Mesothelial cell of epicardium (in vitro differentiated cells): ENCODE data around the gene NPTX2. TPM values are rescaled to one million over a fixed set of nuclear protein-coding genes. Genes with fewer than 3 reads are reported as not detected.

ENCODE experiments used
- DNase-seq, 2 experiments: peaks; one replicate each; pipeline ENCODE4 v3.0.0; 2021; ENCODE audit warnings: low spot score in 2 of 2; ENCODE audit not compliant: unreplicated experiment in 2 of 2
- H3K27ac Mint-ChIP-seq: 2 replicates; pipeline ENCODE4 v1.8.0; 2021; ENCODE audit warnings: mixed read lengths
- H3K27me3 Mint-ChIP-seq: 2 replicates; pipeline ENCODE4 v1.8.0; 2021; ENCODE audit warnings: low read depth, mixed read lengths
- H3K36me3 Mint-ChIP-seq: 2 replicates; pipeline ENCODE4 v1.8.0; 2021; ENCODE audit warnings: mixed read lengths
- H3K4me1 Mint-ChIP-seq: 2 replicates; pipeline ENCODE4 v1.8.0; 2021; ENCODE audit warnings: mixed read lengths
- H3K4me3 Mint-ChIP-seq: 2 replicates; pipeline ENCODE4 v1.8.0; 2021; ENCODE audit warnings: mild to moderate bottlenecking, moderate library complexity, mixed read lengths
- H3K9me3 Mint-ChIP-seq: 2 replicates; pipeline ENCODE4 v1.8.0; 2021; ENCODE audit warnings: mixed read lengths
- total RNA-seq: library from RNA; stranded (reverse); gene quantifications from 3 replicates; pipeline ENCODE4 v1.2.1, GENCODE V29; 2021
- TF ChIP-seq, protein P1 (sequence below): fragments of 200-600 bp; sonication (generic); IDR thresholded peaks from one replicate; pipeline ENCODE4 v1.5.0; 2021; ENCODE audit warnings: antibody characterized with exemption; ENCODE audit not compliant: unreplicated experiment

NPTX2 gene, protein sequence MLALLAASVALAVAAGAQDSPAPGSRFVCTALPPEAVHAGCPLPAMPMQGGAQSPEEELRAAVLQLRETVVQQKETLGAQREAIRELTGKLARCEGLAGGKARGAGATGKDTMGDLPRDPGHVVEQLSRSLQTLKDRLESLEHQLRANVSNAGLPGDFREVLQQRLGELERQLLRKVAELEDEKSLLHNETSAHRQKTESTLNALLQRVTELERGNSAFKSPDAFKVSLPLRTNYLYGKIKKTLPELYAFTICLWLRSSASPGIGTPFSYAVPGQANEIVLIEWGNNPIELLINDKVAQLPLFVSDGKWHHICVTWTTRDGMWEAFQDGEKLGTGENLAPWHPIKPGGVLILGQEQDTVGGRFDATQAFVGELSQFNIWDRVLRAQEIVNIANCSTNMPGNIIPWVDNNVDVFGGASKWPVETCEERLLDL
- total RNA-seq: 0.70 to 1.4 TPM (median 1.1 TPM) in 3 replicates

DNA sequence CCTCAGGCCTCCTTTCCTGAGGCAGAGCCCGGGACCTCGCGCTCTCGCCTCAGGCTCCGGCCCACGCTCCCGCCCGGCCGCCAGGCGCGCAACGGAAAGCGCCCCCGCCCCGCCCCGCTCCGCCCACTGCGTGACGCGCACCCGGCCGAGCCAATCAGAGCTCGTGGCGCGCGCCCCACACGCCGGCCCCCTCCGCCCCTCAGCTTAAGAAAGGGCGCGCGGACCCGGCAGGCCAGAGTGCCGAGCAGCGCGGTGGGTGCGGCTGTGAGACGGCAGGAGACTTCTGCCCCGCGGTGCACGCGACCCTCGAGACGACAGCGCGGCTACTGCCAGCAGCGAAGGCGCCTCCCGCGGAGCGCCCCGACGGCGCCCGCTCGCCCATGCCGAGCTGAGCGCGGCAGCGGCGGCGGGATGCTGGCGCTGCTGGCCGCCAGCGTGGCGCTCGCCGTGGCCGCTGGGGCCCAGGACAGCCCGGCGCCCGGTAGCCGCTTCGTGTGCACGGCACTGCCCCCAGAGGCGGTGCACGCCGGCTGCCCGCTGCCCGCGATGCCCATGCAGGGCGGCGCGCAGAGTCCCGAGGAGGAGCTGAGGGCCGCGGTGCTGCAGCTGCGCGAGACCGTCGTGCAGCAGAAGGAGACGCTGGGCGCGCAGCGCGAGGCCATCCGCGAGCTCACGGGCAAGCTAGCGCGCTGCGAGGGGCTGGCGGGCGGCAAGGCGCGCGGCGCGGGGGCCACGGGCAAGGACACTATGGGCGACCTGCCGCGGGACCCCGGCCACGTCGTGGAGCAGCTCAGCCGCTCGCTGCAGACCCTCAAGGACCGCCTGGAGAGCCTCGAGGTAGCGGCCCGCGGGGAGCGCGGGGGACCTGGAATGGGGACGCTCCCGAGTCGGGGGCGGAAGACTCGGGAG is at the start of gene NPTX2:
TSS of gene NPTX2 (plus strand) at position 235 of the 909 bp plus-strand sequence. CDS start at position 412, 177 bp downstream.
- H3K27me3 Mint-ChIP-seq: peaks cover 87% of the 10 kb centered on the region
- no peaks in the 10 kb centered on the region for H3K36me3 Mint-ChIP-seq
- TF ChIP-seq, protein P1, sequence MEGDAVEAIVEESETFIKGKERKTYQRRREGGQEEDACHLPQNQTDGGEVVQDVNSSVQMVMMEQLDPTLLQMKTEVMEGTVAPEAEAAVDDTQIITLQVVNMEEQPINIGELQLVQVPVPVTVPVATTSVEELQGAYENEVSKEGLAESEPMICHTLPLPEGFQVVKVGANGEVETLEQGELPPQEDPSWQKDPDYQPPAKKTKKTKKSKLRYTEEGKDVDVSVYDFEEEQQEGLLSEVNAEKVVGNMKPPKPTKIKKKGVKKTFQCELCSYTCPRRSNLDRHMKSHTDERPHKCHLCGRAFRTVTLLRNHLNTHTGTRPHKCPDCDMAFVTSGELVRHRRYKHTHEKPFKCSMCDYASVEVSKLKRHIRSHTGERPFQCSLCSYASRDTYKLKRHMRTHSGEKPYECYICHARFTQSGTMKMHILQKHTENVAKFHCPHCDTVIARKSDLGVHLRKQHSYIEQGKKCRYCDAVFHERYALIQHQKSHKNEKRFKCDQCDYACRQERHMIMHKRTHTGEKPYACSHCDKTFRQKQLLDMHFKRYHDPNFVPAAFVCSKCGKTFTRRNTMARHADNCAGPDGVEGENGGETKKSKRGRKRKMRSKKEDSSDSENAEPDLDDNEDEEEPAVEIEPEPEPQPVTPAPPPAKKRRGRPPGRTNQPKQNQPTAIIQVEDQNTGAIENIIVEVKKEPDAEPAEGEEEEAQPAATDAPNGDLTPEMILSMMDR: no peak
- no peak for DNase-seq
- H3K9me3 Mint-ChIP-seq: peaks cover 3% of the 10 kb centered on the region
- H3K4me1 Mint-ChIP-seq: no peaks in the 10 kb centered on the region
- H3K4me3 Mint-ChIP-seq: no peak within 1 kb of the TSS
- H3K27ac Mint-ChIP-seq: no peak within 1 kb of the TSS

- no peak for DNase-seq
- H3K4me3 Mint-ChIP-seq: no peak overlapping the region
- H3K36me3 Mint-ChIP-seq: no peaks in the 10 kb centered on the region
- H3K27ac Mint-ChIP-seq: no peak overlapping the region
- peaks cover 3% of the 10 kb centered on the region for H3K27me3 Mint-ChIP-seq
- no peaks in the 10 kb centered on the region for H3K4me1 Mint-ChIP-seq
- no peaks in the 10 kb centered on the region for H3K9me3 Mint-ChIP-seq
- TF ChIP-seq, protein P1: no peak
Observed at GRCh38 chr7:98567991-98568390, 49.1 kb upstream of the NPTX2 start.

GRCh38 chr7:98568891-98569290 is 48.2 kb upstream of the NPTX2 start:
- TF ChIP-seq, protein P1: no peak

GRCh38 chr7:98569691-98570337 is 47.3 kb upstream of the NPTX2 start:
- no peaks in the 10 kb centered on the region for H3K4me1 Mint-ChIP-seq
- H3K36me3 Mint-ChIP-seq: no peaks in the 10 kb centered on the region
- TF ChIP-seq, protein P1: no peak
- peaks cover 5% of the 10 kb centered on the region for H3K9me3 Mint-ChIP-seq
- H3K27ac Mint-ChIP-seq: no peak overlapping the region
- DNase-seq: no peak
- H3K4me3 Mint-ChIP-seq: no peak overlapping the region
- H3K27me3 Mint-ChIP-seq: peaks cover 3% of the 10 kb centered on the region

More at GRCh38 chr7:98568891-98569290, 48.2 kb upstream of the NPTX2 start:
- Mint-ChIP-seq H3K27me3 (peaks cover 3% of the 10 kb centered on the region), H3K36me3 (no peaks in the 10 kb centered on the region), H3K4me3 (no peak overlapping the region), H3K9me3 (no peaks in the 10 kb centered on the region), H3K4me1 (no peaks in the 10 kb centered on the region), H3K27ac (no peak overlapping the region)
- DNase-seq: no peak

DNA sequence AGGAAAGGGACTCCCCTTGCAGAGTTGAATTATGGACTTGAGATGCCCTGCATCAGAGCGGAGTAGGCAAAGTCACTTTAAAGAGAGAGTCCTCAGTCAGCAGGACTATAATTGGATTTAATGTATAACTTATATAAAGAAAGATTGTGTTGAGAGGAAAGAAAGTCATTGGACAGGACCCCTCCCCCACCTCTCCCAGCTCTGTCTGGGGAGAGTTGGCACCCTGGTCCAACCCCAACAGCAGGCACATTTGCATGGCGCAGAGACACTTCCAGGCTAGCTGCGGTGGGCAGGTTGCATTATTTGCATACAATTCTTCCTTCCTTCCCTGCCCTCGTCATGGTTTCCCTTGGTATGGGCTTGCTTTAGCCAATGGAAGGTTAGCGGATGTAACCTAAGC is 46.1 kb upstream of the NPTX2 start:
- Mint-ChIP-seq H3K9me3 (peaks cover 14% of the 10 kb centered on the region), H3K27ac (no peak overlapping the region), H3K27me3 (peaks cover 3% of the 10 kb centered on the region), H3K4me1 (no peaks in the 10 kb centered on the region), H3K4me3 (no peak overlapping the region), H3K36me3 (no peaks in the 10 kb centered on the region)
- TF ChIP-seq, protein P1: no peak
- DNase-seq: no peak
